Measurements from ENCODE around the gene KLK4.

DNA sequence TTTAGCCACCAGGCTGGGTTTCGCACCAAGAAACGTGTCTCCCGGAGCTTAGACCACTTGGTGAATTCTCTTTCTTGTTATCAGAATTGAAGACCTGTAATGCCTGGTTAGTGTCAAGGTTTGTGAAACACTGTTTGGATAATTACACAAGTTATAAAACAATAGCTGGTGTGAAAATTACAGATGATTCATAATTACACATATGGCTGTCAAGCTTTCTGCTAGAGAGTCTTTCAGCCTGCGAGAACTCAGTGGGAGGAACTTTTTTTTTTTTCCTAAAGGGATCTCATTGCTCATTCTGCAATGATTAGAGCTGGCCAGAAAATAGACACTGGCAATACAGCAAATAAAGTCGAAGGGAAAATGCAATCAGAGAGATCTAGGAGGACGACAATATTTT, 13.4 kb upstream of the KLK4 start:
- TF ChIP-seq, protein P1, sequence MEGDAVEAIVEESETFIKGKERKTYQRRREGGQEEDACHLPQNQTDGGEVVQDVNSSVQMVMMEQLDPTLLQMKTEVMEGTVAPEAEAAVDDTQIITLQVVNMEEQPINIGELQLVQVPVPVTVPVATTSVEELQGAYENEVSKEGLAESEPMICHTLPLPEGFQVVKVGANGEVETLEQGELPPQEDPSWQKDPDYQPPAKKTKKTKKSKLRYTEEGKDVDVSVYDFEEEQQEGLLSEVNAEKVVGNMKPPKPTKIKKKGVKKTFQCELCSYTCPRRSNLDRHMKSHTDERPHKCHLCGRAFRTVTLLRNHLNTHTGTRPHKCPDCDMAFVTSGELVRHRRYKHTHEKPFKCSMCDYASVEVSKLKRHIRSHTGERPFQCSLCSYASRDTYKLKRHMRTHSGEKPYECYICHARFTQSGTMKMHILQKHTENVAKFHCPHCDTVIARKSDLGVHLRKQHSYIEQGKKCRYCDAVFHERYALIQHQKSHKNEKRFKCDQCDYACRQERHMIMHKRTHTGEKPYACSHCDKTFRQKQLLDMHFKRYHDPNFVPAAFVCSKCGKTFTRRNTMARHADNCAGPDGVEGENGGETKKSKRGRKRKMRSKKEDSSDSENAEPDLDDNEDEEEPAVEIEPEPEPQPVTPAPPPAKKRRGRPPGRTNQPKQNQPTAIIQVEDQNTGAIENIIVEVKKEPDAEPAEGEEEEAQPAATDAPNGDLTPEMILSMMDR (IDR thresholded peaks at IDR 0.05) = no peak
- no peak for TF ChIP-seq POLR2A (IDR thresholded peaks at IDR 0.05)

Data from adrenal gland (tissue), 5 donors.